GM23248 (cell line): ENCODE results near the gene PSMB3. TPM values are rescaled to one million over a fixed set of nuclear protein-coding genes. Genes with fewer than 3 reads are reported as not detected.

Experiments
- DNase-seq: peaks from one replicate; pipeline ENCODE4 v3.0.0-alpha.2; 2015
- H2AFZ ChIP-seq: fragments of 200-600 bp; sonication (generic); 2 replicates; pipeline ENCODE4 v1.6.1; 2016; ENCODE audit warnings: antibody characterized with exemption
- H3F3A ChIP-seq: fragments of 200-600 bp; sonication (generic); 2 replicates; pipeline ENCODE4 v1.6.1; 2016; ENCODE audit warnings: mild to moderate bottlenecking, antibody characterized with exemption, mixed run types; ENCODE audit not compliant: insufficient read depth
- H3K27ac ChIP-seq: fragments of 200-600 bp; sonication (generic); 2 replicates; pipeline ENCODE4 v1.5.1; 2016; ENCODE audit warnings: mild to moderate bottlenecking
- H3K27me3 ChIP-seq: fragments of 200-600 bp; sonication (generic); replicated peaks from 2 replicates; pipeline ENCODE4 v1.6.1; 2016; ENCODE audit warnings: mild to moderate bottlenecking; ENCODE audit not compliant: insufficient read depth
- H3K36me3 ChIP-seq: fragments of 200-600 bp; sonication (generic); 2 replicates; pipeline ENCODE4 v1.6.1; 2016; ENCODE audit warnings: low read depth, mild to moderate bottlenecking
- H3K4me1 ChIP-seq: fragments of 200-600 bp; sonication (generic); 2 replicates; pipeline ENCODE4 v1.6.1; 2016; ENCODE audit warnings: mild to moderate bottlenecking; ENCODE audit not compliant: insufficient read depth
- H3K4me2 ChIP-seq: fragments of 200-600 bp; sonication (generic); one replicate; pipeline ENCODE4 v1.6.1; 2016; ENCODE audit warnings: mild to moderate bottlenecking; ENCODE audit not compliant: unreplicated experiment
- H3K4me3 ChIP-seq: fragments of 200-600 bp; sonication (generic); 2 replicates; pipeline ENCODE4 v1.5.1; 2016; ENCODE audit warnings: mild to moderate bottlenecking
- H3K79me2 ChIP-seq: fragments of 200-600 bp; sonication (generic); 2 replicates; pipeline ENCODE4 v1.6.1; 2016; ENCODE audit warnings: mild to moderate bottlenecking; ENCODE audit not compliant: insufficient read depth
- H3K9ac ChIP-seq: fragments of 200-600 bp; sonication (generic); 2 replicates; pipeline ENCODE4 v1.6.1; 2016; ENCODE audit warnings: mild to moderate bottlenecking
- H3K9me2 ChIP-seq: fragments of 200-600 bp; sonication (generic); 2 replicates; pipeline ENCODE4 v1.6.1; 2016; ENCODE audit warnings: mixed run types, mild to moderate bottlenecking, moderate library complexity; ENCODE audit not compliant: insufficient read depth
- H3K9me3 ChIP-seq: fragments of 200-600 bp; sonication (generic); one replicate; pipeline ENCODE4 v1.6.1; 2017; ENCODE audit warnings: low read depth
- H4K20me1 ChIP-seq: fragments of 200-600 bp; sonication (generic); 2 replicates; pipeline ENCODE4 v1.6.0; 2016; ENCODE audit not compliant: insufficient read depth
- EZH2 ChIP-seq: fragments of 200-600 bp; sonication (generic); IDR thresholded peaks from 2 replicates; pipeline ENCODE4 v1.6.1; 2018; ENCODE audit warnings: antibody characterized with exemption, mild to moderate bottlenecking; ENCODE audit not compliant: insufficient read depth, poor library complexity, severe bottlenecking
- EZH2phosphoT487 ChIP-seq: fragments of 200-600 bp; sonication (generic); IDR thresholded peaks from 2 replicates; pipeline ENCODE4 v1.6.1; 2018; ENCODE audit warnings: antibody characterized with exemption, moderate library complexity, mild to moderate bottlenecking, low read depth; ENCODE audit not compliant: insufficient read depth
- WGBS, 2 experiments: methylation state at CpG; one replicate each; pipeline ENCODE4 v1.1.6; 2015 to 2017; ENCODE audit warnings: low lambda C conversion rate in 2 of 2, low coverage in 1 of 2; ENCODE audit errors: missing lambda C conversion rate in 2 of 2; 5-methylcytosine and 5-hydroxymethylcytosine counted together
- in situ Hi-C: fragments of 300-500 bp; cut with MboI; formaldehyde crosslinking; loops from 2 replicates; pipeline ENCODE4 v1.15.0; 2020
- polyA plus RNA-seq: library from polyadenylated mRNA; unstranded; fragments of >200 nt; fragmentation: Nextera tagmentation; extraction: Ambion mirVana; gene quantifications from 2 replicates; pipeline ENCODE4 v1.2.1, GENCODE V29; 2016
- total RNA-seq: library from RNA; depleted of rRNA; stranded (reverse); fragments of >200 nt; shearing (Covaris generic); gene quantifications from 2 replicates; pipeline ENCODE4 v1.2.3, GENCODE V29; 2014

PSMB3 gene
- total and polyA plus RNA-seq, 2 experiments from 2014 or later = 149 to 310 TPM

GRCh38 chr17:38710985-38711384 lies 41.6 kb upstream of the PSMB3 start:
- no peak overlapping the region for H2AFZ ChIP-seq
- H3K79me2 ChIP-seq = no peaks in the 10 kb centered on the region
- H3K36me3 ChIP-seq = no peaks in the 10 kb centered on the region; the same call in 1 of the 2 replicates
- H3F3A ChIP-seq = no peaks in the 10 kb centered on the region
- H3K9ac ChIP-seq = no peak overlapping the region
- H3K27ac ChIP-seq = no peak overlapping the region
- H3K4me1 ChIP-seq = no peaks in the 10 kb centered on the region
- H3K9me3 ChIP-seq = no peaks in the 10 kb centered on the region
- DNase-seq = no peak
- no peaks in the 10 kb centered on the region for H3K27me3 ChIP-seq
- H3K4me2 ChIP-seq = no peak overlapping the region
- TF ChIP-seq EZH2phosphoT487 (no peak), EZH2 (no peak)
- H3K9me2 ChIP-seq = no peaks in the 10 kb centered on the region
- H4K20me1 ChIP-seq = no peaks in the 10 kb centered on the region
- WGBS, 2 experiments = 77 to 95% methylated on average over 5 of the region's 5 CpGs
- in situ Hi-C loops = no loop called here
- H3K4me3 ChIP-seq = no peak overlapping the region

- 86 to 89% methylated on average over 19 to 26 of the region's 26 CpGs for WGBS, 2 experiments
- no peaks in the 10 kb centered on the region for H3K9me2 ChIP-seq
These were observed 40.6 kb upstream of the PSMB3 start for GRCh38 chr17:38711792-38712571.

GRCh38 chr17:38712593-38712992 lies 39.9 kb upstream of the PSMB3 start:
- Histone ChIP-seq H3K4me1 (no peaks in the 10 kb centered on the region), H4K20me1 (no peaks in the 10 kb centered on the region), H3K36me3 (no peaks in the 10 kb centered on the region; the same call in 1 of the 2 replicates), H3K27me3 (no peaks in the 10 kb centered on the region), H3K9me2 (no peaks in the 10 kb centered on the region), H3K9me3 (no peaks in the 10 kb centered on the region), H3K79me2 (no peaks in the 10 kb centered on the region), H3F3A (no peaks in the 10 kb centered on the region), H3K4me2 (no peak overlapping the region), H3K4me3 (no peak overlapping the region), H3K27ac (no peak overlapping the region), H3K9ac (no peak overlapping the region), H2AFZ (no peak overlapping the region)
- no peak for DNase-seq
- TF ChIP-seq EZH2phosphoT487 (no peak), EZH2 (no peak)
- in situ Hi-C loops = no loop called here
- 89 to 92% methylated on average over 10 of the region's 10 CpGs for WGBS, 2 experiments

More at GRCh38 chr17:38711792-38712571, 40.6 kb upstream of the PSMB3 start:
- Histone ChIP-seq H3K79me2 (no peaks in the 10 kb centered on the region), H3K4me2 (no peak overlapping the region), H3F3A (no peaks in the 10 kb centered on the region), H3K9me3 (no peaks in the 10 kb centered on the region), H3K4me3 (no peak overlapping the region), H4K20me1 (no peaks in the 10 kb centered on the region), H3K27me3 (no peaks in the 10 kb centered on the region), H3K4me1 (no peaks in the 10 kb centered on the region), H3K27ac (no peak overlapping the region), H3K36me3 (no peaks in the 10 kb centered on the region; the same call in 1 of the 2 replicates), H3K9ac (no peak overlapping the region), H2AFZ (no peak overlapping the region)
- TF ChIP-seq EZH2 (no peak), EZH2phosphoT487 (no peak)
- DNase-seq = no peak
- in situ Hi-C loops = no loop called here

GRCh38 chr17:38713456-38714075 lies 39.0 kb upstream of the PSMB3 start:
- no peaks in the 10 kb centered on the region for H3F3A ChIP-seq
- H3K27me3 ChIP-seq = no peaks in the 10 kb centered on the region
- no peaks in the 10 kb centered on the region for H3K79me2 ChIP-seq
- no peaks in the 10 kb centered on the region for H3K9me2 ChIP-seq
- H3K4me1 ChIP-seq = no peaks in the 10 kb centered on the region
- H3K9ac ChIP-seq = no peak overlapping the region
- no peak overlapping the region for H2AFZ ChIP-seq
- H4K20me1 ChIP-seq = no peaks in the 10 kb centered on the region
- H3K27ac ChIP-seq = no peak overlapping the region
- no peak overlapping the region for H3K4me2 ChIP-seq
- no peaks in the 10 kb centered on the region; the same call in 1 of the 2 replicates for H3K36me3 ChIP-seq
- no peak for TF ChIP-seq EZH2
- no peak for TF ChIP-seq EZH2phosphoT487
- no peaks in the 10 kb centered on the region for H3K9me3 ChIP-seq
- DNase-seq = no peak
- 72 to 75% methylated on average over 11 of the region's 11 CpGs for WGBS, 2 experiments
- in situ Hi-C loops = no loop called here
- H3K4me3 ChIP-seq = no peak overlapping the region
